ENCODE data around the gene TP53BP1. TPM values are rescaled to one million over a fixed set of nuclear protein-coding genes. Genes with fewer than 3 reads are reported as not detected.
A peak's percentile ranks its signal among the peaks of the same experiment; 100 is the strongest.

The TP53BP1 gene
- total RNA-seq, 1 donor = 71.9 TPM

DNA sequence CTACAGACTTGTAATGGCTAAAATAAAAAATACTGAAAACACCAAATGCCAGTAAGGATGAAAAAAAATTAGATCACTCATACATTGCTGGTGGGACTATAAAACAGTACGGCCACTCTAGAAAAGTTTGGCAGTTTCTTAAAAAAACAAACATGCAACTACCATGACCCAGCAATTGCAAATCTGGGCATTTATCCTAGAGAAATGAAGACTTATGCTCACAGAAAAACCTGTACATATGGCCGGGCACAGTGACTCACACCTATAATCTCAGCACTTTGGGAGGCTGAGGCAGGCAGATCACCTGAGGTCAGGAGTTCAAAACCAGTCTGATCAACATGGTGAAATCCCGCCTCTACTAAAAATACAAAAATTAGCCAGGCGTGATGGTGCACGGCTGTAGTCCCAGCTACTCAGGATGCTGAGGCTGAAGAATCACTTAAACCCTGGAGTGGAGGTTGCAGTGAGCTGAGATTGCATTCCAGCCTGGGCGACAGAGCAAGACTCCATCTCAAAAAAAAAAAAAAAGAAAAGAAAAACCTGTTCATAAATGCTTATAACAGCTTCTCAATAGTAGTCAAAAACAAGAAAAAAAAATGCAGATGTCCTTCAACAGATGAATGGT, 5.6 kb downstream of the TP53BP1 start:
- no peak overlapping the region for H3K4me3 ChIP-seq (ENCODE audit: low read depth, low read length)
- TF ChIP-seq, protein P1, sequence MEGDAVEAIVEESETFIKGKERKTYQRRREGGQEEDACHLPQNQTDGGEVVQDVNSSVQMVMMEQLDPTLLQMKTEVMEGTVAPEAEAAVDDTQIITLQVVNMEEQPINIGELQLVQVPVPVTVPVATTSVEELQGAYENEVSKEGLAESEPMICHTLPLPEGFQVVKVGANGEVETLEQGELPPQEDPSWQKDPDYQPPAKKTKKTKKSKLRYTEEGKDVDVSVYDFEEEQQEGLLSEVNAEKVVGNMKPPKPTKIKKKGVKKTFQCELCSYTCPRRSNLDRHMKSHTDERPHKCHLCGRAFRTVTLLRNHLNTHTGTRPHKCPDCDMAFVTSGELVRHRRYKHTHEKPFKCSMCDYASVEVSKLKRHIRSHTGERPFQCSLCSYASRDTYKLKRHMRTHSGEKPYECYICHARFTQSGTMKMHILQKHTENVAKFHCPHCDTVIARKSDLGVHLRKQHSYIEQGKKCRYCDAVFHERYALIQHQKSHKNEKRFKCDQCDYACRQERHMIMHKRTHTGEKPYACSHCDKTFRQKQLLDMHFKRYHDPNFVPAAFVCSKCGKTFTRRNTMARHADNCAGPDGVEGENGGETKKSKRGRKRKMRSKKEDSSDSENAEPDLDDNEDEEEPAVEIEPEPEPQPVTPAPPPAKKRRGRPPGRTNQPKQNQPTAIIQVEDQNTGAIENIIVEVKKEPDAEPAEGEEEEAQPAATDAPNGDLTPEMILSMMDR (IDR thresholded peaks at IDR 0.05; ENCODE audit: insufficient read depth, low read length) = no peak
- peak; percentile 32 for DNase-seq (ENCODE audit: low read depth)

GRCh38 chr15:43484455-43484854, 8.5 kb downstream of the TP53BP1 start:
- H3K4me3 ChIP-seq (ENCODE audit: low read depth, low read length) = no peak overlapping the region
- TF ChIP-seq, protein P1 (IDR thresholded peaks at IDR 0.05; ENCODE audit: insufficient read depth, low read length) = no peak
- peak; percentile 40 for DNase-seq (ENCODE audit: low read depth)

GRCh38 chr15:43483297-43484128, 9.4 kb downstream of the TP53BP1 start:
- peak; percentile 61 for DNase-seq (ENCODE audit: low read depth)
- TF ChIP-seq, protein P1 (IDR thresholded peaks at IDR 0.05; ENCODE audit: insufficient read depth, low read length) = peak; percentile 38
- no peak overlapping the region for H3K4me3 ChIP-seq (ENCODE audit: low read depth, low read length)

- no peak for DNase-seq (ENCODE audit: low read depth)
- H3K4me3 ChIP-seq (ENCODE audit: low read depth, low read length) = no peak overlapping the region
- TF ChIP-seq, protein P1 (IDR thresholded peaks at IDR 0.05; ENCODE audit: insufficient read depth, low read length) = no peak
Measured at GRCh38 chr15:43473885-43474284, 19.1 kb downstream of the TP53BP1 start.

DNA sequence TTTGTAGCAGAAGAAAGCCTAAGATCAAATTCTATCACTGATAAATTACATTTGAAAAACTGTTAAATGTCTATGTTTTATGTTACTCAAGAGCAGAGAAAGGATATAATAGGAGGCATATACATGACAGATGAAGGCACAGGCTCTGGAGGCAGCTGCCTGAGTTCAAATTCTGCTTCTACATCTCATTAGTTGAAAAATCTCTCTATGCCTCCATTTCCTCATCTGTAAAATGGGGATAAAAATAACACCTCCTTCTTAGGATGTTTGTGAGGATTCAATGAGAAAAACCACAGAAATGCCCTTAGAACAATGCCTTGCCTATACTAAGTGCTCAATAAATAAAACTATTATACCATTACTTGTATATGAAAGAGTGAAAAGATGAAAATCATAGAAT, 21.0 kb downstream of the TP53BP1 start:
- H3K4me3 ChIP-seq (ENCODE audit: low read depth, low read length) = no peak overlapping the region
- TF ChIP-seq, protein P1 (IDR thresholded peaks at IDR 0.05; ENCODE audit: insufficient read depth, low read length) = no peak
- DNase-seq (ENCODE audit: low read depth) = no peak

GRCh38 chr15:43469867-43470266, 23.1 kb downstream of the TP53BP1 start:
- DNase-seq (ENCODE audit: low read depth) = peak; percentile 79
- TF ChIP-seq, protein P1 (IDR thresholded peaks at IDR 0.05; ENCODE audit: insufficient read depth, low read length) = no peak
- H3K4me3 ChIP-seq (ENCODE audit: low read depth, low read length) = no peak overlapping the region
